ENCODE measurements around the gene CYSLTR1.

DNA sequence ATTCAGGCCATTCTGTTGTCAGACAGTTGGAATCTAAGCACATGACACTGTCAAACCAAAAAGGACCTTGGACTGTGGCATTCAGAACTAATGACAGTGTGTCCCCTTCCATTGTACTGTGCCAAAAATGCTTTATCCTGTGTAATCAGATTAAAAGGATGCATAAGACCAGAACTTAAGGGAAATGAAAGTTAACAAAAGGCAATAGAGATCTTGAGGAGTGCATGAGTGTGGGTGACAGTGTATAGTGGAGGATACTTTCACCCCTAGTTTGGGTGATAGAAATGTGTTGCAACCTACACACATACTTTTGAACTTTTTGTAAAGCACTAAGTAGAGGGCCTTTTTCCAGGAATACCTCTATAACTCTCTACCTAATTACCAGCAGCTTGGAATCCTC lies 4.5 kb downstream of the CYSLTR1 start:
- TF ChIP-seq, protein P1, sequence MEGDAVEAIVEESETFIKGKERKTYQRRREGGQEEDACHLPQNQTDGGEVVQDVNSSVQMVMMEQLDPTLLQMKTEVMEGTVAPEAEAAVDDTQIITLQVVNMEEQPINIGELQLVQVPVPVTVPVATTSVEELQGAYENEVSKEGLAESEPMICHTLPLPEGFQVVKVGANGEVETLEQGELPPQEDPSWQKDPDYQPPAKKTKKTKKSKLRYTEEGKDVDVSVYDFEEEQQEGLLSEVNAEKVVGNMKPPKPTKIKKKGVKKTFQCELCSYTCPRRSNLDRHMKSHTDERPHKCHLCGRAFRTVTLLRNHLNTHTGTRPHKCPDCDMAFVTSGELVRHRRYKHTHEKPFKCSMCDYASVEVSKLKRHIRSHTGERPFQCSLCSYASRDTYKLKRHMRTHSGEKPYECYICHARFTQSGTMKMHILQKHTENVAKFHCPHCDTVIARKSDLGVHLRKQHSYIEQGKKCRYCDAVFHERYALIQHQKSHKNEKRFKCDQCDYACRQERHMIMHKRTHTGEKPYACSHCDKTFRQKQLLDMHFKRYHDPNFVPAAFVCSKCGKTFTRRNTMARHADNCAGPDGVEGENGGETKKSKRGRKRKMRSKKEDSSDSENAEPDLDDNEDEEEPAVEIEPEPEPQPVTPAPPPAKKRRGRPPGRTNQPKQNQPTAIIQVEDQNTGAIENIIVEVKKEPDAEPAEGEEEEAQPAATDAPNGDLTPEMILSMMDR (conservative IDR thresholded peaks at IDR 0.05; ENCODE audit: low read depth, low read length): no peak
- no peak for TF ChIP-seq EZH2 (IDR thresholded peaks at IDR 0.05; ENCODE audit: borderline replicate concordance, low read depth, low read length, poor library complexity, severe bottlenecking)
